BE2C (cell line): ENCODE data around the gene KCNK15.
A peak's percentile ranks its signal among the peaks of the same experiment; 100 is the strongest.

Source experiments
- DNase-seq: peaks from one replicate; pipeline ENCODE4 v3.0.0-alpha.2; 2020
- H3K27me3 ChIP-seq: fragments of 250-450 bp; sonication (Bioruptor Pico); 2 replicates; pipeline ENCODE4 v1.5.1; 2020; ENCODE audit warnings: mild to moderate bottlenecking
- H3K36me3 ChIP-seq: fragments of 250-450 bp; sonication (Bioruptor Pico); 2 replicates; pipeline ENCODE4 v1.5.1; 2020; ENCODE audit warnings: mild to moderate bottlenecking
- H3K4me1 ChIP-seq: fragments of 250-450 bp; sonication (Bioruptor Pico); 2 replicates; pipeline ENCODE4 v1.5.1; 2020
- H3K4me3 ChIP-seq: 2 replicates; pipeline ENCODE4 v1.5.1; 2011; ENCODE audit warnings: low read depth, low read length
- H3K9me3 ChIP-seq: fragments of 250-450 bp; sonication (Bioruptor Pico); 2 replicates; pipeline ENCODE4 v1.5.1; 2020
- TF ChIP-seq, protein P1 (sequence below): IDR thresholded peaks from 2 replicates; pipeline ENCODE4 v1.5.1; 2012; ENCODE audit warnings: mild to moderate bottlenecking, low read depth, low read length

Gene KCNK15

DNA sequence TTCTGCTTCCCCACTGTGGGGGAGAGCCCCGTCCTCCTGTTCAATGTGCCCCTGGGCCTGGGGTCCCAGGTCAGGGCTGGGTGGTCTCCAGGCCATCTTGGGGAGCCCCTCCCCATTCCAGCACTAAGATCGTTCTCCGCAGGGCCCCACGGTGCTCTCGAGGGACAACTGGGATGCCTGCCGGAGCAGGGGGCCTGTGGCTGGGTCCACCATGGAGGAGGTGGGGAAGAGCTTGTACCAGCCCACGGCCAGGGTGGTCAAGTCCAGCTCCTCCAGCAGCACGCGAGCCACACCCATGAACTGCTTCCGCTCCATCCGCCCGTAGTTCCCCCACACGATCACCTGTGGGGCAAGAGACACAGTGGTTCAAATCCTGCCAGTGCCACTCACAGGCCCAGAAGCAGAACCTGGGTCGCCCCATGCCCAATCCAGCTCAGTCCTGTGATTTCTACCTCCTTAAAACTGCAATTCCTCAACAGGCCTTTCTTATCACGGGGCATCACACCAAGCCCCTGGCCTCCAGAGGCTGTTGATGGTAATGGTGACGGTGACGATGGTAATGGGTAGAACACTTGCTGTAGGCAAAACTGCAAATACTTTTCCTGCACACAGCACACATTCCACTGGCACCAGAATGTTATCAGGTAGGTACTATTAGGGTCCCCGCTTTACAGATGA, 10.5 kb downstream of the KCNK15 start:
- Histone ChIP-seq H3K9me3 (no peaks in the 10 kb centered on the region), H3K4me1 (peaks cover 14% of the 10 kb centered on the region), H3K4me3 (no peak overlapping the region), H3K36me3 (no peaks in the 10 kb centered on the region), H3K27me3 (no peaks in the 10 kb centered on the region)
- TF ChIP-seq, protein P1, sequence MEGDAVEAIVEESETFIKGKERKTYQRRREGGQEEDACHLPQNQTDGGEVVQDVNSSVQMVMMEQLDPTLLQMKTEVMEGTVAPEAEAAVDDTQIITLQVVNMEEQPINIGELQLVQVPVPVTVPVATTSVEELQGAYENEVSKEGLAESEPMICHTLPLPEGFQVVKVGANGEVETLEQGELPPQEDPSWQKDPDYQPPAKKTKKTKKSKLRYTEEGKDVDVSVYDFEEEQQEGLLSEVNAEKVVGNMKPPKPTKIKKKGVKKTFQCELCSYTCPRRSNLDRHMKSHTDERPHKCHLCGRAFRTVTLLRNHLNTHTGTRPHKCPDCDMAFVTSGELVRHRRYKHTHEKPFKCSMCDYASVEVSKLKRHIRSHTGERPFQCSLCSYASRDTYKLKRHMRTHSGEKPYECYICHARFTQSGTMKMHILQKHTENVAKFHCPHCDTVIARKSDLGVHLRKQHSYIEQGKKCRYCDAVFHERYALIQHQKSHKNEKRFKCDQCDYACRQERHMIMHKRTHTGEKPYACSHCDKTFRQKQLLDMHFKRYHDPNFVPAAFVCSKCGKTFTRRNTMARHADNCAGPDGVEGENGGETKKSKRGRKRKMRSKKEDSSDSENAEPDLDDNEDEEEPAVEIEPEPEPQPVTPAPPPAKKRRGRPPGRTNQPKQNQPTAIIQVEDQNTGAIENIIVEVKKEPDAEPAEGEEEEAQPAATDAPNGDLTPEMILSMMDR: no peak
- no peak for DNase-seq

DNA sequence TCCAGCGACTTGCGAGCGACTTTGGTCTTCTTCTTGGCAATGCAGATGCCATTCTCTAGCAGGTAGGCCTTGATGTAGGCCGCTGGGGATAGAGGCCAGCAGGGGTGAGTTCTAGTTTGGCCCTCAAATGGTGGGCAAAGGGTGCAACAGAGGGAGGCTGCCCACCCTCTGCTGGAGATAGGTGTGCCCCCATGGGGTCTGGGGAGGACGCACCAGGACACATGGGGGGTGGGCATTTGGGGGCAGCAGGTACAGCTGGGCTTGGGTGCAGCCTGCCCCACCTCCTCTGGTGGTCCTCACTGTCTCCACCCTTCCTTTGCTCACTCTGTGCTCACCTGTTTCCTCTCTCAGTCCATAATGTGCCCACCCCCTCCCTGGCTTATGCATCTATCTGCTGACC, 11.3 kb downstream of the KCNK15 start:
- Histone ChIP-seq H3K4me1 (peaks cover 22% of the 10 kb centered on the region), H3K36me3 (no peaks in the 10 kb centered on the region), H3K27me3 (no peaks in the 10 kb centered on the region), H3K9me3 (no peaks in the 10 kb centered on the region), H3K4me3 (no peak overlapping the region)
- DNase-seq: no peak
- TF ChIP-seq, protein P1: no peak

DNA sequence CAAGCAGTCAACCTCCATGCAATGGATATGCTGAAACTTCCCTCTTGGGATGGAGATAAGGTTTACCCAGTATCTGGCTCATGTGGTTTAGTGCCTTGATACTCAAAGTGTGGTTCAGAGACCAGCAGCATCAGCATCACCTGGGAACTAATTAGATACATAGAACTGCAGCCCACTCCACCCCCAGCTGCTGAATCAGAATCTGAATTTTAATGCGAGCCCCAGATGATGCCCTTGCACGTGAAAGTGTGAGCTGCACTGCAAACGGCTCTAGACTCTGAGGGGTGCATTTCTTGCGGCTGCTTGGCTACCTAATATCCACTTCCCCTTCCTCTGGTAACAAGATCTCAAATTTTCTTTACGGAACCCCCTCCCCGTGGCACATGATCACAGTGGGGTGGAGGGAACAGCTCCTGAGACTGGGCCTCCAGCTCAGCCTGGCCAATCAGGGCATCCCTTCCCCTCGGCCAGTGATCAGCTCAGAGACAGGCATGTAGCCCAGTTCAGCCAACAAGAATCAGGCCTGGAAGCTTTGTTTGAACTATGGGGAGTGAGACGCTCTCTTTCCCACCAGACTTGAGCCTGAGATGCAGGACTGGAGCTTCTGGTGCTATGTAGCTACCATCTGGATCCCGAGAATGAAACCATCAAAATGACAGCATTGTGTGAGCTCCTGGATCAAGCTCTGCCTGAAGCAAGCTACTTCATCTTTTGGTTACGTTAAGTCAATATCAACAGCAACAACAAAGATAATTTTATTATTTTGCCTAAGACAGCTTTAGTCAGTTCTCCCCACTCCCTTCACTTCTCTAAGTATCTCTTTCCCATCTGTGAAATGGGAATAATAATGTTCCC, 12.8 kb downstream of the KCNK15 start:
- H3K9me3 ChIP-seq: no peaks in the 10 kb centered on the region
- H3K4me3 ChIP-seq: no peak overlapping the region
- TF ChIP-seq, protein P1: no peak
- peaks cover 33% of the 10 kb centered on the region for H3K4me1 ChIP-seq
- DNase-seq: no peak
- no peaks in the 10 kb centered on the region for H3K36me3 ChIP-seq
- no peaks in the 10 kb centered on the region for H3K27me3 ChIP-seq

DNA sequence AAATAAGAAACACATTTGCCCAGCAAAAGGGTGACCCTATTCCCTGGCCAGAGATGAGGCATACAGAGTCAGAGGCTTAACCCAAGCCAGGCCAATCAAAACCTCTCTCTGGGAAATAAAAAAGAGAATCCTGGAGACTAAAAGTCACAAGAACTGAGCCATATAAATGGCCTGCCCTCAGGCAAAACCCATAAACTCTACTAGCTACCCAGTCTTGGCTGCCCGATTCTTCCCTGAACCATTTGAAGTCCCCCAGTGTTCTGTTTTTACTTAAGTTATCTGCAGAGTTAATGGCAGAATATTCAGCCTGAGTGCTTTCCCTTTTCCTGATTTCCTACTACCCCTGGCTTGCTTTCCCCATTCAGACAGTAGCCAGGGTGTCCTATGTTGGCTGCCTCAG, 13.9 kb downstream of the KCNK15 start:
- Histone ChIP-seq H3K36me3 (no peaks in the 10 kb centered on the region), H3K27me3 (no peaks in the 10 kb centered on the region), H3K4me3 (no peak overlapping the region), H3K4me1 (peaks cover 36% of the 10 kb centered on the region), H3K9me3 (no peaks in the 10 kb centered on the region)
- peak; percentile 38 for DNase-seq
- TF ChIP-seq, protein P1: no peak

DNA sequence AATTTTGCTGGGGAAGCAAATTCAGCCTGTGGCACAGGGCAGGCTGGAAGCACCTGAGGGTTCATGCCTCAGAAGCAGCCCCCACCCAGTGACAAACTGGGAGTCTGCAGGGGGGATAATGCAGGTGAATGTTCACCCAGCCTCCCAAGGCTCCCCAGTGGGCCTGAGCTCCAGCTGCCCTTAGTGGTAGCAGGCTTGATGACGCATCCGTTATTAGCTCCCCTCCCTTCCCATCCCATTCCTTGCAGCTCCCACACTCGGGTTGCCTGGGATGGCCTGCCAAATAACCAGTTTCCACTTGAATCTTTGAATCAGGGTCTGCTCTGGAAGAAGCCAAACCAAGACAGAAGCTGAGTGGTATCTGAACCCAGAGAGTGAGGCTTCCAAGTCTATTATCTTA, 15.8 kb downstream of the KCNK15 start:
- Histone ChIP-seq H3K4me3 (no peak overlapping the region), H3K36me3 (no peaks in the 10 kb centered on the region), H3K9me3 (no peaks in the 10 kb centered on the region), H3K27me3 (no peaks in the 10 kb centered on the region), H3K4me1 (peaks cover 36% of the 10 kb centered on the region)
- TF ChIP-seq, protein P1: no peak
- DNase-seq: no peak
